SU-DHL-6 (cell line): Measurements from ENCODE around the gene MYL2.

Source experiments
- CTCF ChIP-seq: fragments of 200-600 bp; sonication (generic); IDR thresholded peaks from one replicate; pipeline ENCODE4 v1.5.1; 2017; ENCODE audit warnings: antibody characterized with exemption, mild to moderate bottlenecking, low read length, moderate library complexity; ENCODE audit not compliant: insufficient read depth, poor library complexity, severe bottlenecking
- EZH2phosphoT487 ChIP-seq: fragments of 200-600 bp; sonication (generic), shearing (Covaris generic); conservative IDR thresholded peaks from 2 replicates; pipeline ENCODE4 v1.6.1; 2018; ENCODE audit warnings: mild to moderate bottlenecking, antibody characterized with exemption, low read length, moderate library complexity, mixed read lengths

GRCh38 chr12:110869803-110870202 is 50.6 kb downstream of the MYL2 start:
- TF ChIP-seq CTCF (no peak), EZH2phosphoT487 (no peak)
